H9 (cell line): ENCODE results near the gene ZNF275. TPM values are rescaled to one million over a fixed set of nuclear protein-coding genes. Genes with fewer than 3 reads are reported as not detected.
A peak's percentile ranks its signal among the peaks of the same experiment; 100 is the strongest.
"Not testable (repeated sequence)": the region's sequence is repeated elsewhere in the genome, so short reads cannot be mapped to it uniquely, and the experiment has no call there.

Experiments used
- DNase-seq: peaks from one replicate; pipeline ENCODE4 v3.0.0-alpha.2; 2017
- H2AFZ ChIP-seq: one replicate; pipeline ENCODE4 v1.6.1; 2013; ENCODE audit warnings: mild to moderate bottlenecking, low read length, control low read depth, moderate library complexity
- H2AK5ac ChIP-seq: 2 replicates; pipeline ENCODE4 v1.6.1; 2013; ENCODE audit warnings: low read length, control low read depth, mixed read lengths; ENCODE audit not compliant: insufficient read length
- H2BK120ac ChIP-seq: one replicate; pipeline ENCODE4 v1.6.1; 2013; ENCODE audit warnings: low read depth, mild to moderate bottlenecking, low read length, control low read depth, inconsistent platforms; ENCODE audit not compliant: poor library complexity, severe bottlenecking
- H2BK12ac ChIP-seq: 2 replicates; pipeline ENCODE4 v1.6.1; 2013; ENCODE audit warnings: low read length, control low read depth, mixed read lengths, low read depth; ENCODE audit not compliant: insufficient read length
- H2BK15ac ChIP-seq: 2 replicates; pipeline ENCODE4 v1.6.1; 2013; ENCODE audit warnings: low read depth, low read length, control low read depth
- H2BK20ac ChIP-seq: one replicate; pipeline ENCODE4 v1.6.1; 2013; ENCODE audit warnings: low read depth, mild to moderate bottlenecking, low read length, control low read depth, inconsistent platforms; ENCODE audit not compliant: poor library complexity, severe bottlenecking
- H2BK5ac ChIP-seq: 2 replicates; pipeline ENCODE4 v1.6.1; 2013; ENCODE audit warnings: low read length, control low read depth, mixed read lengths; ENCODE audit not compliant: insufficient read length
- H3K14ac ChIP-seq: 2 replicates; pipeline ENCODE4 v1.6.1; 2013; ENCODE audit warnings: low read length, control low read depth; ENCODE audit not compliant: insufficient read depth
- H3K18ac ChIP-seq: 2 replicates; pipeline ENCODE4 v1.6.1; 2013; ENCODE audit warnings: low read depth, mild to moderate bottlenecking, mixed read lengths, low read length, control low read depth; ENCODE audit not compliant: insufficient read length
- H3K23ac ChIP-seq: 2 replicates; pipeline ENCODE4 v1.6.1; 2013; ENCODE audit warnings: low read length, control low read depth, mixed read lengths, low read depth; ENCODE audit not compliant: insufficient read length
- H3K23me2 ChIP-seq: 2 replicates; pipeline ENCODE4 v1.6.1; 2013; ENCODE audit warnings: low read depth, mild to moderate bottlenecking, mixed read lengths, low read length, control low read depth; ENCODE audit not compliant: insufficient read length, poor library complexity, severe bottlenecking
- H3K27ac ChIP-seq: 2 replicates; pipeline ENCODE4 v1.5.1; 2013; ENCODE audit warnings: low read length, control low read depth, mixed read lengths, low read depth; ENCODE audit not compliant: insufficient read length
- H3K27me3 ChIP-seq: 2 replicates; pipeline ENCODE4 v1.6.1; 2013; ENCODE audit warnings: low read length, control low read depth, inconsistent platforms; ENCODE audit not compliant: insufficient read depth
- H3K4ac ChIP-seq: 2 replicates; pipeline ENCODE4 v1.6.1; 2013; ENCODE audit warnings: low read depth, mild to moderate bottlenecking, control low read depth, inconsistent platforms, low read length, moderate library complexity
- H3K4me1 ChIP-seq: 2 replicates; pipeline ENCODE4 v1.6.1; 2013; ENCODE audit warnings: low read length, control low read depth, inconsistent platforms; ENCODE audit not compliant: insufficient read depth
- H3K4me2 ChIP-seq: 2 replicates; pipeline ENCODE4 v1.6.1; 2013; ENCODE audit warnings: low read length, control low read depth, mixed read lengths; ENCODE audit not compliant: insufficient read length, insufficient read depth
- H3K56ac ChIP-seq: 2 replicates; pipeline ENCODE4 v1.6.1; 2013; ENCODE audit warnings: low read depth, mild to moderate bottlenecking, mixed read lengths, low read length, control low read depth; ENCODE audit not compliant: insufficient read length
- H3K79me1 ChIP-seq: 2 replicates; pipeline ENCODE4 v1.6.1; 2013; ENCODE audit warnings: low read depth, mild to moderate bottlenecking, moderate library complexity, low read length, control low read depth, inconsistent platforms; ENCODE audit not compliant: insufficient read depth, poor library complexity, severe bottlenecking
- H3K79me2 ChIP-seq: 2 replicates; pipeline ENCODE4 v1.6.1; 2013; ENCODE audit warnings: low read length, control low read depth, inconsistent platforms; ENCODE audit not compliant: insufficient read depth
- H3K9ac ChIP-seq: 2 replicates; pipeline ENCODE4 v1.6.1; 2013; ENCODE audit warnings: low read length, control low read depth, mixed read lengths; ENCODE audit not compliant: insufficient read length; ENCODE audit errors: extremely low read depth
- H3K9me3 ChIP-seq: one replicate; pipeline ENCODE4 v1.6.1; 2013; ENCODE audit warnings: low read depth, low read length, inconsistent platforms; ENCODE audit not compliant: control insufficient read depth
- H3T11ph ChIP-seq: one replicate; pipeline ENCODE4 v1.6.1; 2013; ENCODE audit warnings: mild to moderate bottlenecking, low read length, control low read depth, inconsistent platforms
- H4K20me1 ChIP-seq: one replicate; pipeline ENCODE4 v1.6.1; 2013; ENCODE audit not compliant: control insufficient read depth, insufficient read length, insufficient read depth
- H4K5ac ChIP-seq: 2 replicates; pipeline ENCODE4 v1.6.1; 2013; ENCODE audit warnings: low read depth, mild to moderate bottlenecking, mixed read lengths, low read length, control low read depth; ENCODE audit not compliant: insufficient read length
- H4K8ac ChIP-seq: replicated peaks from 2 replicates; pipeline ENCODE4 v1.6.1; 2013; ENCODE audit warnings: low read length, control low read depth, mixed read lengths, low read depth; ENCODE audit not compliant: insufficient read length
- H4K91ac ChIP-seq: 2 replicates; pipeline ENCODE4 v1.6.1; 2013; ENCODE audit warnings: low read depth, mild to moderate bottlenecking, moderate library complexity, mixed read lengths, low read length, control low read depth; ENCODE audit not compliant: insufficient read length
- H3K27ac Mint-ChIP-seq, 3 experiments: 2 replicates in 2 of 3; 3 replicates in 1 of 3; pipeline ENCODE4 v1.8.0; 2020 to 2021; ENCODE audit warnings: mixed read lengths in 3 of 3, mild to moderate bottlenecking in 1 of 3, moderate library complexity in 1 of 3
- H3K27me3 Mint-ChIP-seq: 2 replicates; pipeline ENCODE4 v1.8.0; 2021; ENCODE audit warnings: low read depth, mild to moderate bottlenecking, moderate library complexity, mixed read lengths
- H3K36me3 Mint-ChIP-seq, 3 experiments: 2 replicates in 2 of 3; 3 replicates in 1 of 3; pipeline ENCODE4 v1.8.0; 2020 to 2021; ENCODE audit warnings: low read depth in 3 of 3, mixed read lengths in 3 of 3; ENCODE audit not compliant: insufficient read depth in 1 of 3
- H3K4me1 Mint-ChIP-seq, 2 experiments: 2 replicates each; pipeline ENCODE4 v1.8.0; 2020; ENCODE audit warnings: mixed read lengths in 2 of 2
- H3K4me3 Mint-ChIP-seq, 2 experiments: 2 replicates in 1 of 2; 3 replicates in 1 of 2; pipeline ENCODE4 v1.8.0; 2020 to 2021; ENCODE audit warnings: mild to moderate bottlenecking in 2 of 2, mixed read lengths in 2 of 2, moderate library complexity in 1 of 2
- H3K9me3 Mint-ChIP-seq, 2 experiments: 2 replicates in 1 of 2; 3 replicates in 1 of 2; pipeline ENCODE4 v1.8.0; 2020; ENCODE audit warnings: mild to moderate bottlenecking in 2 of 2, mixed read lengths in 2 of 2, moderate library complexity in 1 of 2
- CTCF ChIP-seq: fragments of 200-600 bp; sonication (generic); conservative IDR thresholded peaks from 3 replicates; pipeline ENCODE4 v1.8.0; 2021; ENCODE audit warnings: antibody characterized with exemption, mild to moderate bottlenecking
- WGBS: extraction: QIAGEN DNeasy Blood & Tissue Kit; methylation state at CpG from one replicate; pipeline ENCODE4 v1.1.7; 2013; ENCODE audit warnings: missing lambda C conversion rate, low lambda C conversion rate, mixed read lengths; ENCODE audit not compliant: insufficient read length; ENCODE audit errors: extremely low coverage; 5-methylcytosine and 5-hydroxymethylcytosine counted together
- total RNA-seq: library from RNA; stranded (reverse); gene quantifications from 2 replicates; pipeline ENCODE4 v1.2.1, GENCODE V29; 2021

ZNF275 gene
- total RNA-seq, 1 experiment from 2014 or later = 11.8 TPM

GRCh38 chrX:153319295-153320046 lies 14.5 kb upstream of the ZNF275 start:
- no peaks in the 10 kb centered on the region for H3K4me1 ChIP-seq
- no peak overlapping the region for H2BK120ac ChIP-seq
- no peak overlapping the region for H2BK20ac ChIP-seq
- no peak overlapping the region for H3T11ph ChIP-seq
- H3K23me2 ChIP-seq = peaks cover 4% of the 10 kb centered on the region
- no peak overlapping the region for H4K91ac ChIP-seq
- H2AK5ac ChIP-seq = no peak overlapping the region
- no peaks in the 10 kb centered on the region for H4K20me1 ChIP-seq
- H3K4ac ChIP-seq = no peak overlapping the region
- DNase-seq = no peak
- no peak overlapping the region for H2BK15ac ChIP-seq
- peaks cover 6% of the 10 kb centered on the region; the same call in 1 of the 2 replicates for H3K27me3 Mint-ChIP-seq
- H3K27me3 ChIP-seq = no peaks in the 10 kb centered on the region
- H3K36me3 Mint-ChIP-seq = peaks cover 0 to 4% (median 0%) of the 10 kb centered on the region in 3 experiments; a peak in 3 of 7 replicates
- H3K9me3 ChIP-seq = no peaks in the 10 kb centered on the region
- H3K4me1 Mint-ChIP-seq = peaks cover 2 to 11% of the 10 kb centered on the region in 2 experiments; a peak in 2 of 4 replicates
- H2BK5ac ChIP-seq = no peak overlapping the region
- H3K27ac ChIP-seq = no peak overlapping the region
- H3K14ac ChIP-seq = no peak overlapping the region
- no peak overlapping the region for H3K4me2 ChIP-seq
- no peak overlapping the region for H4K5ac ChIP-seq
- H3K79me1 ChIP-seq = no peaks in the 10 kb centered on the region
- peaks cover 47 to 59% of the 10 kb centered on the region in 2 experiments for H3K9me3 Mint-ChIP-seq
- H2BK12ac ChIP-seq = no peak overlapping the region
- no peak overlapping the region for H3K56ac ChIP-seq
- no peaks in the 10 kb centered on the region for H3K79me2 ChIP-seq
- H4K8ac ChIP-seq = no peak overlapping the region
- H3K23ac ChIP-seq = no peak overlapping the region
- H3K18ac ChIP-seq = no peak overlapping the region
- no peak overlapping the region for H3K27ac Mint-ChIP-seq
- TF ChIP-seq CTCF = no peak
- WGBS = no CpG with 5 or more reads among the region's 33 CpGs
- H2AFZ ChIP-seq = no peak overlapping the region
- H3K4me3 Mint-ChIP-seq = peak overlapping the region in 1 of 2 experiments; percentile 38; a peak in 2 of 5 replicates
- H3K9ac ChIP-seq = no peak overlapping the region

- not testable (repeated sequence) for H3K27ac Mint-ChIP-seq, H4K5ac ChIP-seq, H2BK15ac ChIP-seq, H3K4ac ChIP-seq, H3K9ac ChIP-seq, H3K27ac ChIP-seq, H3K36me3 Mint-ChIP-seq, H3K79me1 ChIP-seq, H4K20me1 ChIP-seq, H2BK5ac ChIP-seq, H3K56ac ChIP-seq, H3K27me3 Mint-ChIP-seq, H3T11ph ChIP-seq, H3K14ac ChIP-seq, H2AFZ ChIP-seq, H3K27me3 ChIP-seq, H2BK12ac ChIP-seq, H3K18ac ChIP-seq, H3K23me2 ChIP-seq, DNase-seq, H2BK120ac ChIP-seq, H3K79me2 ChIP-seq, H2BK20ac ChIP-seq, H4K8ac ChIP-seq, H2AK5ac ChIP-seq, H3K4me1 ChIP-seq, H3K4me2 ChIP-seq, H3K23ac ChIP-seq, H3K9me3 ChIP-seq, H4K91ac ChIP-seq
- no CpG with 5 or more reads among the region's 1 CpG for WGBS
- H3K4me1 Mint-ChIP-seq = peaks cover 2 to 11% of the 10 kb centered on the region in 2 experiments; a peak in 2 of 4 replicates
- peak overlapping the region in 1 of 2 experiments; percentile 38; a peak in 2 of 5 replicates for H3K4me3 Mint-ChIP-seq
- peaks cover 52 to 63% of the 10 kb centered on the region in 2 experiments for H3K9me3 Mint-ChIP-seq
Observed at GRCh38 chrX:153320047-153320443, 13.9 kb upstream of the ZNF275 start.
